ENCODE measurements around the gene ASTL. TPM values are rescaled to one million over a fixed set of nuclear protein-coding genes. Genes with fewer than 3 reads are reported as not detected.
"Not testable (repeated sequence)": the region's sequence is repeated elsewhere in the genome, so short reads cannot be mapped to it uniquely, and the experiment has no call there.

The ASTL gene
- polyA plus RNA-seq, 1 donor from 2014 or later: not detected

- no peaks in the 10 kb centered on the region for H3K9me3 Mint-ChIP-seq
- no peaks in the 10 kb centered on the region for H3K36me3 Mint-ChIP-seq
- peaks cover 32 to 50% (median 46%) of the 10 kb centered on the region in 3 donors for H3K4me1 Mint-ChIP-seq
- H3K4me3 Mint-ChIP-seq: peak within 1 kb of the TSS; percentile 88 to 96 (median 92)
- peak within 1 kb of the TSS; percentile 97 to 99 (median 99) for H3K27ac Mint-ChIP-seq
- H3K27me3 Mint-ChIP-seq: no peaks in the 10 kb centered on the region
Observed at GRCh38 chr2:96145036-96145847, 6.9 kb upstream of the ASTL start, which contains the start of gene DUSP2. Gene DUSP2, minus strand, starts transcription at chr2:96145440. Its CDS starts 86 bp downstream, at chr2:96145354.

- Mint-ChIP-seq H3K27ac (peak overlapping the region; percentile 87 to 98 (median 97)), H3K9me3 (no peaks in the 10 kb centered on the region), H3K27me3 (no peaks in the 10 kb centered on the region), H3K4me1 (peaks cover 32 to 50% (median 46%) of the 10 kb centered on the region in 3 donors), H3K4me3 (peak overlapping the region; percentile 88 to 96 (median 92)), H3K36me3 (no peaks in the 10 kb centered on the region)
Observed at GRCh38 chr2:96144481-96145035, 6.3 kb upstream of the ASTL start.

GRCh38 chr2:96143848-96144480, 5.7 kb upstream of the ASTL start:
- H3K27ac Mint-ChIP-seq: peak overlapping the region; percentile 87 to 98 (median 97)
- H3K4me1 Mint-ChIP-seq: peaks cover 32 to 46% (median 43%) of the 10 kb centered on the region in 3 donors
- H3K4me3 Mint-ChIP-seq: peak overlapping the region; percentile 88 to 96 (median 92)
- H3K36me3 Mint-ChIP-seq: no peaks in the 10 kb centered on the region
- H3K27me3 Mint-ChIP-seq: no peaks in the 10 kb centered on the region
- H3K9me3 Mint-ChIP-seq: no peaks in the 10 kb centered on the region

GRCh38 chr2:96143231-96143847, 5.0 kb upstream of the ASTL start:
- Mint-ChIP-seq H3K36me3 (no peaks in the 10 kb centered on the region), H3K9me3 (no peaks in the 10 kb centered on the region), H3K27me3 (no peaks in the 10 kb centered on the region), H3K27ac (peak overlapping the region; percentile 87 to 98 (median 97)), H3K4me1 (peaks cover 30 to 43% (median 40%) of the 10 kb centered on the region in 3 donors), H3K4me3 (peak overlapping the region; percentile 88 to 96 (median 92))

- peak overlapping the region; percentile 3 to 97 (median 87) for H3K27ac Mint-ChIP-seq
- no peaks in the 10 kb centered on the region for H3K27me3 Mint-ChIP-seq
- H3K9me3 Mint-ChIP-seq: no peaks in the 10 kb centered on the region
- H3K4me1 Mint-ChIP-seq: peaks cover 27 to 40% (median 35%) of the 10 kb centered on the region in 3 donors
- peak overlapping the region; percentile 67 to 96 (median 88) for H3K4me3 Mint-ChIP-seq
- no peaks in the 10 kb centered on the region for H3K36me3 Mint-ChIP-seq
Observed at GRCh38 chr2:96142217-96143113, 4.2 kb upstream of the ASTL start.

GRCh38 chr2:96141624-96141967, 3.3 kb upstream of the ASTL start:
- not testable (repeated sequence) for H3K9me3 Mint-ChIP-seq, H3K27me3 Mint-ChIP-seq, H3K36me3 Mint-ChIP-seq
- H3K27ac Mint-ChIP-seq: peak overlapping the region in 2 of 3 donors; percentile 78 to 87
- peaks cover 23 to 32% (median 27%) of the 10 kb centered on the region in 3 donors for H3K4me1 Mint-ChIP-seq
- H3K4me3 Mint-ChIP-seq: peak overlapping the region in 1 of 4 donors; percentile 88

- peak overlapping the region in 1 of 3 donors; percentile 87 for H3K27ac Mint-ChIP-seq
- H3K27me3 Mint-ChIP-seq: no peaks in the 10 kb centered on the region
- peaks cover 19 to 27% (median 23%) of the 10 kb centered on the region in 3 donors for H3K4me1 Mint-ChIP-seq
- H3K4me3 Mint-ChIP-seq: no peak overlapping the region
- no peaks in the 10 kb centered on the region for H3K36me3 Mint-ChIP-seq
- H3K9me3 Mint-ChIP-seq: no peaks in the 10 kb centered on the region
Observed at GRCh38 chr2:96140941-96141623, 2.8 kb upstream of the ASTL start.

- Mint-ChIP-seq H3K27me3 (no peaks in the 10 kb centered on the region), H3K27ac (peak overlapping the region; percentile 67 to 84 (median 83)), H3K4me3 (peak overlapping the region in 2 of 4 donors; percentile 17 to 53), H3K4me1 (peaks cover 15 to 22% (median 19%) of the 10 kb centered on the region in 3 donors), H3K9me3 (no peaks in the 10 kb centered on the region), H3K36me3 (no peaks in the 10 kb centered on the region)
Observed at GRCh38 chr2:96139181-96139758, 968 bp upstream of the ASTL start.

GRCh38 chr2:96137321-96138178, 752 bp downstream of the ASTL start:
- Mint-ChIP-seq H3K4me3 (no peak overlapping the region), H3K27ac (peak overlapping the region in 2 of 3 donors; percentile 28 to 59), H3K36me3 (no peaks in the 10 kb centered on the region), H3K4me1 (peaks cover 5 to 8% (median 8%) of the 10 kb centered on the region in 3 donors), H3K9me3 (no peaks in the 10 kb centered on the region), H3K27me3 (no peaks in the 10 kb centered on the region)

GRCh38 chr2:96136129-96136720, 2.1 kb downstream of the ASTL start:
- no peaks in the 10 kb centered on the region for H3K4me1 Mint-ChIP-seq
- no peaks in the 10 kb centered on the region for H3K9me3 Mint-ChIP-seq
- H3K27ac Mint-ChIP-seq: peak overlapping the region in 1 of 3 donors; percentile 28
- no peaks in the 10 kb centered on the region for H3K27me3 Mint-ChIP-seq
- H3K4me3 Mint-ChIP-seq: no peak overlapping the region
- H3K36me3 Mint-ChIP-seq: no peaks in the 10 kb centered on the region

GRCh38 chr2:96135621-96136020, 2.7 kb downstream of the ASTL start:
- H3K4me3 Mint-ChIP-seq: no peak overlapping the region
- no peaks in the 10 kb centered on the region for H3K27me3 Mint-ChIP-seq
- H3K4me1 Mint-ChIP-seq: no peaks in the 10 kb centered on the region
- H3K27ac Mint-ChIP-seq: no peak overlapping the region
- H3K9me3 Mint-ChIP-seq: no peaks in the 10 kb centered on the region
- no peaks in the 10 kb centered on the region for H3K36me3 Mint-ChIP-seq

GRCh38 chr2:96135171-96135570, 3.1 kb downstream of the ASTL start:
- no peaks in the 10 kb centered on the region for H3K9me3 Mint-ChIP-seq
- H3K36me3 Mint-ChIP-seq: no peaks in the 10 kb centered on the region
- no peak overlapping the region for H3K27ac Mint-ChIP-seq

More at GRCh38 chr2:96135171-96135570, 3.1 kb downstream of the ASTL start:
- Mint-ChIP-seq H3K4me3 (no peak overlapping the region), H3K27me3 (no peaks in the 10 kb centered on the region), H3K4me1 (no peaks in the 10 kb centered on the region)

Measured in IgD-negative memory B cell (primary cell).